ENCODE data around the gene DELE1.

DNA sequence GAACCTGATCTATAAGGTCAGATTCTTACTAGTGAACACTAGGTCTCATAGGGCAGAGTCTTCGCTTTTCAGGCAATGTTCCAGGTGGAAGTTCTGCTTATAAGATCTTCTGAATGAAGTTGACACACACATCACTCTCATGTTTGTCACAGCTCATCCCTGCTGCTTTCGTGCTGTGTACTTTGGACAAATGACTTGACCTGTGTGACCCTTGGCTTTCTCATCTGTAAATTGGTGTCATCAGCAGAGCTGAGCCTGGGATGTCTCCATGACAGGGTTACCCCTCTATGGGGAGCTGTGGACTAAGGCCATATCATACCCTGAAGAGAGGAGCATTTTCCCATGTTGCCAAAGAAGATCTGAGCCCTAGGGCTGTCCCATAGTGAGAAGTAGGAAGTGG, 2.8 kb downstream of the DELE1 start:
- TF ChIP-seq, protein P1, sequence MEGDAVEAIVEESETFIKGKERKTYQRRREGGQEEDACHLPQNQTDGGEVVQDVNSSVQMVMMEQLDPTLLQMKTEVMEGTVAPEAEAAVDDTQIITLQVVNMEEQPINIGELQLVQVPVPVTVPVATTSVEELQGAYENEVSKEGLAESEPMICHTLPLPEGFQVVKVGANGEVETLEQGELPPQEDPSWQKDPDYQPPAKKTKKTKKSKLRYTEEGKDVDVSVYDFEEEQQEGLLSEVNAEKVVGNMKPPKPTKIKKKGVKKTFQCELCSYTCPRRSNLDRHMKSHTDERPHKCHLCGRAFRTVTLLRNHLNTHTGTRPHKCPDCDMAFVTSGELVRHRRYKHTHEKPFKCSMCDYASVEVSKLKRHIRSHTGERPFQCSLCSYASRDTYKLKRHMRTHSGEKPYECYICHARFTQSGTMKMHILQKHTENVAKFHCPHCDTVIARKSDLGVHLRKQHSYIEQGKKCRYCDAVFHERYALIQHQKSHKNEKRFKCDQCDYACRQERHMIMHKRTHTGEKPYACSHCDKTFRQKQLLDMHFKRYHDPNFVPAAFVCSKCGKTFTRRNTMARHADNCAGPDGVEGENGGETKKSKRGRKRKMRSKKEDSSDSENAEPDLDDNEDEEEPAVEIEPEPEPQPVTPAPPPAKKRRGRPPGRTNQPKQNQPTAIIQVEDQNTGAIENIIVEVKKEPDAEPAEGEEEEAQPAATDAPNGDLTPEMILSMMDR (IDR thresholded peaks at IDR 0.05) = no peak
- no peak for TF ChIP-seq POLR2A (IDR thresholded peaks at IDR 0.05)
